Prostate gland (tissue), 2 donors: Measurements from ENCODE around the gene PTEN.

Experiments
- CTCF ChIP-seq, 4 experiments: fragments of 200-600 bp in 2 of 4; fragments of 450-650 bp in 2 of 4; sonication (generic) in 2 of 4; IDR thresholded peaks; 1 replicate in 3 of 4; 2 replicates in 1 of 4; pipeline ENCODE4 v1.5.1; 2016 to 2019; ENCODE audit warnings: antibody characterized with exemption in 4 of 4, mild to moderate bottlenecking in 2 of 4, moderate library complexity in 2 of 4
- POLR2A ChIP-seq: fragments of 450-650 bp; IDR thresholded peaks from one replicate; pipeline ENCODE4 v1.6.1; 2016; ENCODE audit warnings: antibody characterized with exemption, mild to moderate bottlenecking
- POLR2AphosphoS5 ChIP-seq: sonication (generic); formaldehyde crosslinking; IDR thresholded peaks from one replicate; pipeline ENCODE4 v1.6.1; 2017; ENCODE audit warnings: antibody characterized with exemption

- TF ChIP-seq POLR2A (no peak), CTCF (IDR thresholded peaks at IDR 0.05) (no peak), POLR2AphosphoS5 (no peak)
Observed at GRCh38 chr10:88012641-88013040, 149.2 kb downstream of the PTEN start.
